BE2C (cell line): ENCODE results near the gene WDR20.

Experiments
- DNase-seq: peaks from one replicate; pipeline ENCODE4 v3.0.0-alpha.2; 2020
- H3K27me3 ChIP-seq: fragments of 250-450 bp; sonication (Bioruptor Pico); 2 replicates; pipeline ENCODE4 v1.5.1; 2020; ENCODE audit warnings: mild to moderate bottlenecking
- H3K36me3 ChIP-seq: fragments of 250-450 bp; sonication (Bioruptor Pico); 2 replicates; pipeline ENCODE4 v1.5.1; 2020; ENCODE audit warnings: mild to moderate bottlenecking
- H3K4me1 ChIP-seq: fragments of 250-450 bp; sonication (Bioruptor Pico); 2 replicates; pipeline ENCODE4 v1.5.1; 2020
- H3K4me3 ChIP-seq: 2 replicates; pipeline ENCODE4 v1.5.1; 2011; ENCODE audit warnings: low read depth, low read length
- H3K9me3 ChIP-seq: fragments of 250-450 bp; sonication (Bioruptor Pico); 2 replicates; pipeline ENCODE4 v1.5.1; 2020
- CTCF ChIP-seq: IDR thresholded peaks from 2 replicates; pipeline ENCODE4 v1.5.1; 2012; ENCODE audit warnings: mild to moderate bottlenecking, low read depth, low read length

The WDR20 gene

GRCh38 chr14:102233081-102233480 lies 93.4 kb downstream of the WDR20 start:
- peaks cover 11% of the 10 kb centered on the region for H3K4me1 ChIP-seq
- no peak for TF ChIP-seq CTCF
- no peak for DNase-seq
- no peak overlapping the region for H3K4me3 ChIP-seq
- H3K27me3 ChIP-seq = no peaks in the 10 kb centered on the region
- H3K36me3 ChIP-seq = peaks cover 51% of the 10 kb centered on the region
- H3K9me3 ChIP-seq = no peaks in the 10 kb centered on the region

GRCh38 chr14:102234331-102235264 lies 94.9 kb downstream of the WDR20 start:
- Histone ChIP-seq H3K9me3 (no peaks in the 10 kb centered on the region), H3K27me3 (no peaks in the 10 kb centered on the region), H3K4me1 (peaks cover 11% of the 10 kb centered on the region), H3K36me3 (peaks cover 41% of the 10 kb centered on the region), H3K4me3 (peak overlapping the region; percentile 68)
- DNase-seq = peak; percentile 49
- TF ChIP-seq CTCF = no peak

GRCh38 chr14:102235275-102235897 lies 95.7 kb downstream of the WDR20 start:
- H3K27me3 ChIP-seq = no peaks in the 10 kb centered on the region
- no peaks in the 10 kb centered on the region for H3K9me3 ChIP-seq
- peaks cover 35% of the 10 kb centered on the region for H3K36me3 ChIP-seq
- H3K4me3 ChIP-seq = peak overlapping the region; percentile 68
- peak; percentile 97 for TF ChIP-seq CTCF
- H3K4me1 ChIP-seq = peaks cover 11% of the 10 kb centered on the region
- peak; percentile 94 for DNase-seq

GRCh38 chr14:102236026-102236425 lies 96.3 kb downstream of the WDR20 start:
- Histone ChIP-seq H3K9me3 (no peaks in the 10 kb centered on the region), H3K4me1 (peaks cover 11% of the 10 kb centered on the region), H3K27me3 (no peaks in the 10 kb centered on the region), H3K4me3 (no peak overlapping the region), H3K36me3 (peaks cover 29% of the 10 kb centered on the region)
- no peak for TF ChIP-seq CTCF
- no peak for DNase-seq

- Histone ChIP-seq H3K9me3 (no peaks in the 10 kb centered on the region), H3K36me3 (peaks cover 8% of the 10 kb centered on the region), H3K4me1 (peaks cover 11% of the 10 kb centered on the region), H3K27me3 (no peaks in the 10 kb centered on the region), H3K4me3 (no peak overlapping the region)
- DNase-seq = no peak
- no peak for TF ChIP-seq CTCF
These were observed 98.4 kb downstream of the WDR20 start for GRCh38 chr14:102238131-102238530.

GRCh38 chr14:102238766-102239165 lies 99.1 kb downstream of the WDR20 start:
- H3K9me3 ChIP-seq = no peaks in the 10 kb centered on the region
- H3K27me3 ChIP-seq = no peaks in the 10 kb centered on the region
- H3K4me1 ChIP-seq = peaks cover 7% of the 10 kb centered on the region
- no peak for TF ChIP-seq CTCF
- no peak for DNase-seq
- H3K36me3 ChIP-seq = peaks cover 1% of the 10 kb centered on the region
- H3K4me3 ChIP-seq = no peak overlapping the region
